Measurements from ENCODE around the gene DDX3Y. TPM values are rescaled to one million over a fixed set of nuclear protein-coding genes. Genes with fewer than 3 reads are reported as not detected.

The DDX3Y gene
- total RNA-seq, 3 donors from 2014 or later (not counting 1 experiment from before 2014, with no cell fraction given): 422 to 552 TPM; not detected in 1

DNA sequence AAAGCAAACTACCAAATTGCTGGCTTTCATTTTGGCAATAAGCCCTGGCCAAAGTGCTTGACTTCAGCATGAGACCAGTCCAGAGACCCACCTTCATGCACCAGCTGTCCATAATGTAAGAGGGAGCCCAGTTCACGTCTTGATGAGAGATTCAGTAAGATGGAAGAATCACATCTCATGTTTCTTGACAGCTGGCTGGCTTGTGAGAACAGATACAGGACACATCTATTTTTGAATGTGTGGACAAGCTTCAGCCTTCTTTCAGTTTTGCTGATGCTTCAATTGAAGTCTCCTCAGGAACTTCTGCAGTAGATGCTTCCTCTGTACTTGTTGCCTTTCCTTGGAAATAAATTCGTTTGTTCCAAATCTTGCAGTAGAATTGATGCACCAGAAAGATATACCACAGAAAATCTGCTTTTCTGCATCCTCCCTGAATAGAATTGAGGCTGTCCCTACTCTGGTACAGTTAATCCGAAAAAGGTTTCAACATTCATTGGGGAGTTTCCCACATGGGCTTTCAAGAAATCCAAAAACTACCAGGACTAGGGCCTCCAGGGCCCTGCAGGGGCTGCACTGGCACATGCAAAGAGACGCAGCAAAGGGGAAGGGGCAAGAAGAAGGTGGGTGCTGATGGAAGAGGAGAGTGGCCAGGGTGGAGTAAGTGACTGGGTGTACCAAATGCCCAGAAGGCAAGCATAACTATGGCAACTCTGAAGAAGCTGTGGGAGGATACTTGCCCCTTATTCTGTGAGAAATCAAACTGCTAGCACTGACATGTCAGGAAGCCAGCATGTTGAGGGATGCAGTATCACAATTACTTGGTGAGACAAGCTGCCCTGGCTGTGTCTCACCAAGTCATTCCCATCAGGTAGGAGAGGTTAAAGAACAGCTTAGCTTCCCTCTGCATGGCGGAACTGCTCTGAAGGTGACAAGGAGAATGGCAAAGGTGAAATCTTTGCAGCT, 37.3 kb downstream of the DDX3Y start:
- Mint-ChIP-seq H3K9me3 (no peaks in the 10 kb centered on the region), H3K4me3 (no peak overlapping the region), H3K27me3 (ENCODE audit: low read depth in 2 of 2) (no peaks in the 10 kb centered on the region), H3K4me1 (no peaks in the 10 kb centered on the region), H3K27ac (no peak overlapping the region), H3K36me3 (no peaks in the 10 kb centered on the region)
- Histone ChIP-seq H3K27ac (ENCODE audit: low read length) (no peak overlapping the region), H3K36me3 (ENCODE audit: control insufficient read depth, insufficient read depth, low read length) (no peaks in the 10 kb centered on the region), H3K4me3 (ENCODE audit: low read length) (no peak overlapping the region), H3K4me1 (ENCODE audit: control insufficient read depth, insufficient read depth, low read length) (no peaks in the 10 kb centered on the region), H3K27me3 (ENCODE audit: control insufficient read depth, insufficient read depth, low read length) (no peaks in the 10 kb centered on the region), H3K9me3 (ENCODE audit: control insufficient read depth, insufficient read depth, low read length) (no peaks in the 10 kb centered on the region)
- intact Hi-C loops (cut with micrococcal nuclease): no loop called here
- TF ChIP-seq, protein P1, sequence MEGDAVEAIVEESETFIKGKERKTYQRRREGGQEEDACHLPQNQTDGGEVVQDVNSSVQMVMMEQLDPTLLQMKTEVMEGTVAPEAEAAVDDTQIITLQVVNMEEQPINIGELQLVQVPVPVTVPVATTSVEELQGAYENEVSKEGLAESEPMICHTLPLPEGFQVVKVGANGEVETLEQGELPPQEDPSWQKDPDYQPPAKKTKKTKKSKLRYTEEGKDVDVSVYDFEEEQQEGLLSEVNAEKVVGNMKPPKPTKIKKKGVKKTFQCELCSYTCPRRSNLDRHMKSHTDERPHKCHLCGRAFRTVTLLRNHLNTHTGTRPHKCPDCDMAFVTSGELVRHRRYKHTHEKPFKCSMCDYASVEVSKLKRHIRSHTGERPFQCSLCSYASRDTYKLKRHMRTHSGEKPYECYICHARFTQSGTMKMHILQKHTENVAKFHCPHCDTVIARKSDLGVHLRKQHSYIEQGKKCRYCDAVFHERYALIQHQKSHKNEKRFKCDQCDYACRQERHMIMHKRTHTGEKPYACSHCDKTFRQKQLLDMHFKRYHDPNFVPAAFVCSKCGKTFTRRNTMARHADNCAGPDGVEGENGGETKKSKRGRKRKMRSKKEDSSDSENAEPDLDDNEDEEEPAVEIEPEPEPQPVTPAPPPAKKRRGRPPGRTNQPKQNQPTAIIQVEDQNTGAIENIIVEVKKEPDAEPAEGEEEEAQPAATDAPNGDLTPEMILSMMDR (IDR thresholded peaks at IDR 0.05): no peak
- WGBS (ENCODE audit: insufficient coverage): 83% methylated on average over 5 of the region's 5 CpGs
- DNase-seq: no peak
- ATAC-seq: no peak

Other genes starting within 250 kb of the DDX3Y start
- 10 to 100 TPM in 2 of 3 donors, not detected in 1; 32.5 to 38.2 TPM for gene USP9Y, start 203.6 kb upstream of the DDX3Y start, total RNA-seq

All from natural killer cell (primary cell).